ENCODE measurements around the gene NPL. TPM values are rescaled to one million over a fixed set of nuclear protein-coding genes. Genes with fewer than 3 reads are reported as not detected.

The NPL gene
- total RNA-seq, 2 donors from 2014 or later = 0.99 to 2.6 TPM

DNA sequence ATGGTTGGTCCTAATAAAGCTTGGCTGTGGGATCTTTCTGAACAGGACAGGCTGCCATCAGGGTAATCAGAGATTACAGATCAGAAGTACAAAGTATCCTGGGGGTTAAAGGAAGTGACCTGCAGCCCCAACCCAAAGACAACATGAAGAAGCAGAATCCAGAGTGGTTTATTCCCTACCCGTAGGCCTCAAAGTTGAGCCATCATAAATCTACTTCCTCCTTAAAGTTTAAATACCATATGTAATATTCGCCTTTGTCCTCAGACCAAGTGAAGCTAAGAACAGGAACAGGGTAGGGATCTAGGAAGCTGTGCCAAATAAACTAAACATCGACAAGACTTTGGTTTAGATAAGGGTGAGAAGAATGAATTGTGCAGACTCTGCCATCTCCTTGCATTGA lies 33.6 kb downstream of the NPL start:
- Histone ChIP-seq H3K4me1 (no peaks in the 10 kb centered on the region), H3K4me3 (no peak overlapping the region), H3K9me3 (no peaks in the 10 kb centered on the region), H3K36me3 (replicated peaks in 1 of 2; ENCODE audit: insufficient read depth in 1 of 2, low read depth in 2 of 2) (no peaks in the 10 kb centered on the region), H3K27me3 (no peaks in the 10 kb centered on the region), H3K27ac (no peak overlapping the region)
- TF ChIP-seq CTCF (IDR thresholded peaks at IDR 0.05) = no peak
- no peak for TF ChIP-seq POLR2A (IDR thresholded peaks at IDR 0.05)
- DNase-seq = no peak
- intact Hi-C loops (cut with DNase I) = no loop called here
- 57 to 72% methylated on average over 3 of the region's 3 CpGs for WGBS, 2 donors
- ATAC-seq = no peak

DNA sequence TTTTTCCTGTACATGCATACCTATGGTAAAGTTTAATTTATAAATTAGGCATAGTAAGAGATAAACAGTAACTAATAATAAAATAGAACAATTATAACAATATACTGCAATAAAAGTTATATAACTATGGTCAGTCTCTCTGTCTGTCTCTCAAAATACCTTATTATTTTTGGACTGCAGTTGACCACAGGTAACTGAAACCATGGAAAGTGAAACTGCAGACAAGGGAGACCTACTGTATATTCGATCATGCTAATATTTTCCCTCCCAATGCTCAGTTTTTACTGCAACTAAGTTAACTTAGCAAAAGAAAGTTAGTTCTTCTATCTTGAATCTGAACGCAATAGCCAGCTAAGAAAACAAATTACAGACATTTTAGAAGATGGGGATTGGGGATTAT lies 37.3 kb downstream of the NPL start:
- DNase-seq (no peak), ATAC-seq (no peak)
- TF ChIP-seq POLR2A (IDR thresholded peaks at IDR 0.05) (no peak), CTCF (IDR thresholded peaks at IDR 0.05) (no peak)
- no peak overlapping the region for H3K4me3 ChIP-seq
- no peaks in the 10 kb centered on the region for H3K9me3 ChIP-seq
- no peaks in the 10 kb centered on the region for H3K36me3 ChIP-seq (replicated peaks in 1 of 2; ENCODE audit: insufficient read depth in 1 of 2, low read depth in 2 of 2)
- no peak overlapping the region for H3K27ac ChIP-seq
- no peaks in the 10 kb centered on the region for H3K4me1 ChIP-seq
- intact Hi-C loops (cut with DNase I) = no loop called here
- 94 to 96% methylated on average over 2 of the region's 2 CpGs for WGBS, 2 donors
- H3K27me3 ChIP-seq = no peaks in the 10 kb centered on the region

DNA sequence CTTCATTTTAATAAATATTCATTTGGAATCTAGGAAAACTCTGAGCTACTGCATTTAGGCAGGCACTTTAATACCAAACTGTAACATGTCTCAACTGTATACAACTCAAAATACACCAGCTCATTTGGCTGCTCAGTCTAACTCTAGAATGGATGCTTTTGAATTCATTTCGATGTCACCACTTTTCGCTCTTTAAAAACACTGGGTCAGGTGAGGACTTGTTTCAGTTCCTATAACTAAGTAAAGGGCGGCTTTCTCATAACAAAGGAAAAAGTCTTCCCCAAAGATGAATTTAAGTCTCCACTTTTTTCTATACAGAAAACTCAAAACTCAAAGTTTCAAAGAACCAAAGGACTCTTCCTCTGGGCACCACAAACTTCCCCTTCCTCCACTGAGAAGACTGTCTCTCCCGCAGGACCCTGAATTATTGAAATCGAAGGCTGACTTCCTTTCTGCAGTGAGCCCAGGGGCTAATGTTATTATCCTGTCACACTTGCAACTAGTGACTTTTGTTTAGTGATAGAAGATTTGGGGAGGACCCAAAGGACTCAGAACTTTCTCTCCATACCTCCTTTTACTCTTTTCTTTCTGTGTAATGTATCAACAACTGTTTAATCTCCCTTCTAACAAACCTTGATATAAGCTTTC lies 39.8 kb downstream of the NPL start:
- Histone ChIP-seq H3K36me3 (replicated peaks in 1 of 2; ENCODE audit: insufficient read depth in 1 of 2, low read depth in 2 of 2) (no peaks in the 10 kb centered on the region), H3K27ac (no peak overlapping the region), H3K4me1 (no peaks in the 10 kb centered on the region), H3K27me3 (no peaks in the 10 kb centered on the region), H3K9me3 (no peaks in the 10 kb centered on the region), H3K4me3 (no peak overlapping the region)
- 79 to 85% methylated on average over 5 of the region's 5 CpGs for WGBS, 2 donors
- TF ChIP-seq CTCF (IDR thresholded peaks at IDR 0.05) (no peak), POLR2A (IDR thresholded peaks at IDR 0.05) (no peak)
- intact Hi-C loops (cut with DNase I) = no loop called here
- no peak for DNase-seq
- no peak for ATAC-seq

DNA sequence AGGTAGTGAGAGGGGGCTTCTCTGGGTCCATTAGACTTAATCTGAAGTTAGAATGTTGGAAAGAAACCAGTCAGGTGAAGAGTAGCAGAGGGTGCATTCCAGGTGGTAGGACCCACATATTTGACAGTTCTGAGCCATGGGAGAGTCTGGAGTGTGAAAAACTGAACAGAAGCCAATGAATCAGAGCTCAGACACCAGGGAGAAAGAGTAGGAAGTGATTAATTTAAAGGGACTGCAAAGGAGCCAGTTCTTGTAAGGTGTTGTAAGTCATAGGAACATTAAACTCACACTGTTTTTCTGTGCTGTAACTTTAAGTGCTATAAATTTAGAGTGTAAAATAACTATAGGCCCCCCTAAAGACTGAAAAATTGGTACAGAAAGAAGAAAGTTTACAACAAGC lies 43.7 kb downstream of the NPL start:
- ATAC-seq (no peak), DNase-seq (no peak)
- H3K9me3 ChIP-seq = no peaks in the 10 kb centered on the region
- intact Hi-C loops (cut with DNase I) = no loop called here
- H3K27me3 ChIP-seq = no peaks in the 10 kb centered on the region
- H3K4me3 ChIP-seq = no peak overlapping the region
- H3K27ac ChIP-seq = no peak overlapping the region
- H3K36me3 ChIP-seq (replicated peaks in 1 of 2; ENCODE audit: insufficient read depth in 1 of 2, low read depth in 2 of 2) = no peaks in the 10 kb centered on the region
- TF ChIP-seq POLR2A (IDR thresholded peaks at IDR 0.05) (no peak), CTCF (IDR thresholded peaks at IDR 0.05) (no peak)
- no peaks in the 10 kb centered on the region for H3K4me1 ChIP-seq

GRCh38 chr1:182834326-182834725 lies 44.8 kb downstream of the NPL start:
- H3K36me3 ChIP-seq (replicated peaks in 1 of 2; ENCODE audit: insufficient read depth in 1 of 2, low read depth in 2 of 2) = no peaks in the 10 kb centered on the region
- no peaks in the 10 kb centered on the region for H3K27me3 ChIP-seq
- DNase-seq = no peak
- no peaks in the 10 kb centered on the region for H3K9me3 ChIP-seq
- WGBS, 2 donors = 89 to 96% methylated on average over 2 of the region's 2 CpGs
- H3K27ac ChIP-seq = no peak overlapping the region
- intact Hi-C loops (cut with DNase I) = no loop called here
- TF ChIP-seq CTCF (IDR thresholded peaks at IDR 0.05) = no peak
- TF ChIP-seq POLR2A (IDR thresholded peaks at IDR 0.05) = no peak
- no peak overlapping the region for H3K4me3 ChIP-seq
- peaks cover 3% of the 10 kb centered on the region for H3K4me1 ChIP-seq
- ATAC-seq = no peak
